Erythroblast (primary cell): Measurements from ENCODE around the gene AFG1L.

ENCODE experiments used
- GATA1 ChIP-seq: IDR thresholded peaks from 2 replicates; pipeline ENCODE4 v1.6.1; 2011; ENCODE audit warnings: low read depth, mild to moderate bottlenecking, control low read depth, low read length, moderate library complexity
- POLR2A ChIP-seq: IDR thresholded peaks from 2 replicates; pipeline ENCODE4 v1.6.1; 2011; ENCODE audit warnings: mild to moderate bottlenecking, low read length

- TF ChIP-seq POLR2A (no peak), GATA1 (no peak)
Measured at GRCh38 chr6:108507316-108507715, 212.5 kb downstream of the AFG1L start.
